SK-N-SH treated with all-trans-retinoic acid at 6 μM for 48 hours (cell line): ENCODE measurements around the gene GREM2.

Source experiments
- OSR1 ChIP-seq: fragments of 250-450 bp; sonication (Bioruptor Pico); IDR thresholded peaks from 2 replicates; pipeline ENCODE4 v1.8.0; 2022; ENCODE audit warnings: moderate library complexity, mild to moderate bottlenecking, inconsistent platforms
- RARB ChIP-seq: fragments of 250-450 bp; sonication (Bioruptor Pico); IDR thresholded peaks from 2 replicates; pipeline ENCODE4 v1.8.0; 2021; ENCODE audit warnings: mild to moderate bottlenecking, moderate library complexity
- SNAI2 ChIP-seq: fragments of 250-450 bp; sonication (Bioruptor Pico); IDR thresholded peaks from 2 replicates; pipeline ENCODE4 v1.5.0; 2020; ENCODE audit warnings: mild to moderate bottlenecking, moderate library complexity
- TCF4 ChIP-seq: fragments of 250-450 bp; sonication (Bioruptor Pico); IDR thresholded peaks from 2 replicates; pipeline ENCODE4 v1.8.0; 2021; ENCODE audit warnings: mild to moderate bottlenecking, moderate library complexity, borderline replicate concordance
- TOX ChIP-seq: fragments of 250-450 bp; sonication (Bioruptor Pico); IDR thresholded peaks from 2 replicates; pipeline ENCODE4 v1.8.0; 2021; ENCODE audit warnings: mild to moderate bottlenecking, moderate library complexity, borderline replicate concordance
- ZC3H10 ChIP-seq: fragments of 250-450 bp; sonication (Bioruptor Pico); IDR thresholded peaks from 2 replicates; pipeline ENCODE4 v1.5.1; 2021; ENCODE audit warnings: mild to moderate bottlenecking, moderate library complexity
- ZNF565 ChIP-seq: fragments of 450-650 bp; formaldehyde crosslinking; conservative IDR thresholded peaks from 2 replicates; pipeline ENCODE4 v1.5.0; 2020; ENCODE audit warnings: low read depth, mild to moderate bottlenecking, moderate library complexity
- TF ChIP-seq, protein P1 (sequence below): fragments of 250-450 bp; sonication (Bioruptor Pico); IDR thresholded peaks from 2 replicates; pipeline ENCODE4 v1.8.0; 2021; ENCODE audit warnings: low read depth, mild to moderate bottlenecking, moderate library complexity, borderline replicate concordance
- TF ChIP-seq, protein P2 (sequence below): fragments of 250-450 bp; sonication (Bioruptor Pico); IDR thresholded peaks from 2 replicates; pipeline ENCODE4 v1.8.0; 2020; ENCODE audit warnings: mild to moderate bottlenecking, moderate library complexity, borderline replicate concordance
- TF ChIP-seq, protein P3 (sequence below): fragments of 250-450 bp; sonication (Bioruptor Pico); IDR thresholded peaks from 2 replicates; pipeline ENCODE4 v1.5.1; 2021; ENCODE audit warnings: mild to moderate bottlenecking, moderate library complexity

DNA sequence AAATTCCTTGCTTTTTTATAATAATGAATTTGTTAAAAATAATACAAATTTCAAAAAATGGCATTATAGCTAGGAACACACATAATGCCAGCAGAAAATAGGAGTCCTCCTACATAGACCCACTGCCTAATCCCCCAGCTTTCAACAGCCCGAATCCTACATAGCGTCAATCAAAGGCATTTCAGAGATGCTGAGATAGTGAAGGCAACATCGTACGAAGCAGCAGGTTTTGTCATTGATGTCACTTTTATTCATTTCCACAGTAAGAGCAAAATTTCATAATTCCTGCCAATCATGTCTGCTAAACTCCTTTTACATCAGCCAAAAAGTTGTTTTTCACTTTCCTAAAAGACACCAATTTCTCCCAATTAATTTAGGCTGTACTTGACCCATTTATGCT is 94.1 kb downstream of the GREM2 start:
- no peak for TF ChIP-seq OSR1 (CRISPR knock-in tag)
- no peak for TF ChIP-seq TOX
- TF ChIP-seq, protein P1, sequence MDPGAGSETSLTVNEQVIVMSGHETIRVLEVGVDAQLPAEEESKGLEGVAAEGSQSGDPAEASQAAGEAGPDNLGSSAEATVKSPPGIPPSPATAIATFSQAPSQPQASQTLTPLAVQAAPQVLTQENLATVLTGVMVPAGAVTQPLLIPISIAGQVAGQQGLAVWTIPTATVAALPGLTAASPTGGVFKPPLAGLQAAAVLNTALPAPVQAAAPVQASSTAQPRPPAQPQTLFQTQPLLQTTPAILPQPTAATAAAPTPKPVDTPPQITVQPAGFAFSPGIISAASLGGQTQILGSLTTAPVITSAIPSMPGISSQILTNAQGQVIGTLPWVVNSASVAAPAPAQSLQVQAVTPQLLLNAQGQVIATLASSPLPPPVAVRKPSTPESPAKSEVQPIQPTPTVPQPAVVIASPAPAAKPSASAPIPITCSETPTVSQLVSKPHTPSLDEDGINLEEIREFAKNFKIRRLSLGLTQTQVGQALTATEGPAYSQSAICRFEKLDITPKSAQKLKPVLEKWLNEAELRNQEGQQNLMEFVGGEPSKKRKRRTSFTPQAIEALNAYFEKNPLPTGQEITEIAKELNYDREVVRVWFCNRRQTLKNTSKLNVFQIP (CRISPR knock-in tag), result no peak
- TF ChIP-seq TCF4 (CRISPR knock-in tag), result no peak
- TF ChIP-seq SNAI2 (CRISPR knock-in tag), result no peak
- TF ChIP-seq, protein P2, sequence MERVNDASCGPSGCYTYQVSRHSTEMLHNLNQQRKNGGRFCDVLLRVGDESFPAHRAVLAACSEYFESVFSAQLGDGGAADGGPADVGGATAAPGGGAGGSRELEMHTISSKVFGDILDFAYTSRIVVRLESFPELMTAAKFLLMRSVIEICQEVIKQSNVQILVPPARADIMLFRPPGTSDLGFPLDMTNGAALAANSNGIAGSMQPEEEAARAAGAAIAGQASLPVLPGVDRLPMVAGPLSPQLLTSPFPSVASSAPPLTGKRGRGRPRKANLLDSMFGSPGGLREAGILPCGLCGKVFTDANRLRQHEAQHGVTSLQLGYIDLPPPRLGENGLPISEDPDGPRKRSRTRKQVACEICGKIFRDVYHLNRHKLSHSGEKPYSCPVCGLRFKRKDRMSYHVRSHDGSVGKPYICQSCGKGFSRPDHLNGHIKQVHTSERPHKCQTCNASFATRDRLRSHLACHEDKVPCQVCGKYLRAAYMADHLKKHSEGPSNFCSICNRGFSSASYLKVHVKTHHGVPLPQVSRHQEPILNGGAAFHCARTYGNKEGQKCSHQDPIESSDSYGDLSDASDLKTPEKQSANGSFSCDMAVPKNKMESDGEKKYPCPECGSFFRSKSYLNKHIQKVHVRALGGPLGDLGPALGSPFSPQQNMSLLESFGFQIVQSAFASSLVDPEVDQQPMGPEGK, result no peak
- no peak for TF ChIP-seq ZC3H10 (CRISPR knock-in tag)
- no peak for TF ChIP-seq RARB (CRISPR knock-in tag)
- TF ChIP-seq ZNF565 (CRISPR knock-in tag), result no peak
- TF ChIP-seq, protein P3, sequence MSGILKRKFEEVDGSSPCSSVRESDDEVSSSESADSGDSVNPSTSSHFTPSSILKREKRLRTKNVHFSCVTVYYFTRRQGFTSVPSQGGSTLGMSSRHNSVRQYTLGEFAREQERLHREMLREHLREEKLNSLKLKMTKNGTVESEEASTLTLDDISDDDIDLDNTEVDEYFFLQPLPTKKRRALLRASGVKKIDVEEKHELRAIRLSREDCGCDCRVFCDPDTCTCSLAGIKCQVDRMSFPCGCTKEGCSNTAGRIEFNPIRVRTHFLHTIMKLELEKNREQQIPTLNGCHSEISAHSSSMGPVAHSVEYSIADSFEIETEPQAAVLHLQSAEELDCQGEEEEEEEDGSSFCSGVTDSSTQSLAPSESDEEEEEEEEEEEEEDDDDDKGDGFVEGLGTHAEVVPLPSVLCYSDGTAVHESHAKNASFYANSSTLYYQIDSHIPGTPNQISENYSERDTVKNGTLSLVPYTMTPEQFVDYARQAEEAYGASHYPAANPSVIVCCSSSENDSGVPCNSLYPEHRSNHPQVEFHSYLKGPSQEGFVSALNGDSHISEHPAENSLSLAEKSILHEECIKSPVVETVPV (CRISPR knock-in tag), result no peak
